Progenitor cell of endocrine pancreas (in vitro differentiated cells): ENCODE results near the gene RRP36. TPM values are rescaled to one million over a fixed set of nuclear protein-coding genes. Genes with fewer than 3 reads are reported as not detected.

Experiments used
- DNase-seq: peaks from one replicate; pipeline ENCODE4 v3.0.0; 2021; ENCODE audit warnings: low spot score; ENCODE audit not compliant: unreplicated experiment
- H3K27ac Mint-ChIP-seq: 2 replicates; pipeline ENCODE4 v1.8.0; 2021; ENCODE audit warnings: mild to moderate bottlenecking, moderate library complexity, mixed read lengths
- H3K27me3 Mint-ChIP-seq: 2 replicates; pipeline ENCODE4 v1.8.0; 2021; ENCODE audit warnings: mixed read lengths
- H3K36me3 Mint-ChIP-seq: 2 replicates; pipeline ENCODE4 v1.8.0; 2022; ENCODE audit warnings: mixed read lengths; ENCODE audit not compliant: insufficient read depth
- H3K4me1 Mint-ChIP-seq: 2 replicates; pipeline ENCODE4 v1.8.0; 2021; ENCODE audit warnings: low read depth, mixed read lengths
- H3K4me3 Mint-ChIP-seq: 2 replicates; pipeline ENCODE4 v1.8.0; 2021; ENCODE audit warnings: low read depth, mild to moderate bottlenecking, moderate library complexity, mixed read lengths
- H3K9me3 Mint-ChIP-seq: 2 replicates; pipeline ENCODE4 v1.8.0; 2021; ENCODE audit warnings: low read depth, mixed read lengths
- CTCF ChIP-seq: fragments of 200-600 bp; sonication (generic); IDR thresholded peaks from one replicate; pipeline ENCODE4 v1.5.0; 2021; ENCODE audit warnings: antibody characterized with exemption, mild to moderate bottlenecking; ENCODE audit not compliant: unreplicated experiment
- total RNA-seq: library from RNA; stranded (reverse); gene quantifications from 2 replicates; pipeline ENCODE4 v1.2.1, GENCODE V29; 2021

Gene RRP36
- total RNA-seq, 1 donor from 2014 or later, result 62.4 TPM

DNA sequence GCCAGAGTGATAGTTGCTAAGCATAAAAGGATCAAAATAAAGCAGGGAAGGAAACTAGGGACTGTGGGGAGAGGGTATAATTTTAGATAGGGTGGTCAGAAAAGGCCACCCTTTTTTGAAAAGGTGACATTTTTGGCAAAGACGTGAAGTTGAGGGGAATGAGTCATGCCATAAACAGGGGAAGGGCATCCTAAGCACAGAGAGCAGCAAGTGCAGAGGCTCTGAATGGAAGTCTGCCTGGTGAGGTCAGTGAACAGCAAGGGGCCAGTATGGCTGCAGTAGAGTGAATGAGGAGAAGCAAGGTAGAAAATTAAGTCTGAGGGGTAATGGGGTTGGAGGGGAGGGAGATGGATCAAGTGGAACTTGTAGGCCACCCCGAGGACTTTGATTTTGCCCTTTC, 40.4 kb downstream of the RRP36 start:
- no peak overlapping the region for H3K27ac Mint-ChIP-seq
- H3K9me3 Mint-ChIP-seq, result no peaks in the 10 kb centered on the region

GRCh38 chr6:43062818-43063217, 41.4 kb downstream of the RRP36 start:
- no peak for TF ChIP-seq CTCF
- Mint-ChIP-seq H3K4me3 (no peak overlapping the region), H3K27me3 (no peaks in the 10 kb centered on the region), H3K4me1 (peaks cover 24% of the 10 kb centered on the region), H3K27ac (no peak overlapping the region), H3K36me3 (peaks cover 10% of the 10 kb centered on the region), H3K9me3 (no peaks in the 10 kb centered on the region)
- no peak for DNase-seq

More for the DNA sequence above, 40.4 kb downstream of the RRP36 start:
- no peak for DNase-seq
- peaks cover 24% of the 10 kb centered on the region for H3K4me1 Mint-ChIP-seq
- no peaks in the 10 kb centered on the region for H3K27me3 Mint-ChIP-seq
- peaks cover 10% of the 10 kb centered on the region for H3K36me3 Mint-ChIP-seq
- TF ChIP-seq CTCF, result no peak
- H3K4me3 Mint-ChIP-seq, result no peak overlapping the region

DNA sequence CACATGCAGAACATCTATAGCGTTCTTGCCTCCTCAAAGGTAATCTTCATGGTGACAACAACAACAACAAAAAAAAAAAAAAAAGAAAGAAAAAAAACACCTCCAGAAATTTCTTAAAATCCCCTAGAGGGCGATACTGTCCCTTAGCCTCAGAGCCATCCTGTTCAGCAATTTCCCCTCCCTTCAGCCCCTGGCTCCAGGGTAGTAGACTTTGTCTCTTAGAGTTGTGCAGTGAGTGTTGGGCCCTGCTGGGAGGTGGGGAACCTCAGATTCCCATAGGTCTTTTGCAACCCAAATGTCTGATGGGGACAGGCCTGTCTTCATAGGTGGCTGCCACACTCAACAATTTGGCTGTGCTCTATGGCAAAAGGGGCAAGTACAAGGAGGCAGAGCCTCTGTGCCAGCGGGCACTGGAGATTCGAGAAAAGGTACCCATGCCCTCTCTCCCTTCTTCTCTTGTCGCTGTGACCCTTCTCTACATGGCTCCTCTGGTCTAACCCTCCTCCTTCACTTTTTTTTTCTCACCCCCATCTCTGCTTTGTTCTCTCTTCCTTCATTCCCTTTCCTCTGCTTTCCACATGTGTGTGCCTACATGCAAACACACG, 48.7 kb downstream of the RRP36 start:
- Mint-ChIP-seq H3K27me3 (no peaks in the 10 kb centered on the region), H3K36me3 (peaks cover 9% of the 10 kb centered on the region), H3K27ac (peak overlapping the region; percentile 33), H3K4me3 (no peak overlapping the region), H3K9me3 (no peaks in the 10 kb centered on the region), H3K4me1 (no peaks in the 10 kb centered on the region)
- TF ChIP-seq CTCF, result peak; percentile 64
- no peak for DNase-seq

DNA sequence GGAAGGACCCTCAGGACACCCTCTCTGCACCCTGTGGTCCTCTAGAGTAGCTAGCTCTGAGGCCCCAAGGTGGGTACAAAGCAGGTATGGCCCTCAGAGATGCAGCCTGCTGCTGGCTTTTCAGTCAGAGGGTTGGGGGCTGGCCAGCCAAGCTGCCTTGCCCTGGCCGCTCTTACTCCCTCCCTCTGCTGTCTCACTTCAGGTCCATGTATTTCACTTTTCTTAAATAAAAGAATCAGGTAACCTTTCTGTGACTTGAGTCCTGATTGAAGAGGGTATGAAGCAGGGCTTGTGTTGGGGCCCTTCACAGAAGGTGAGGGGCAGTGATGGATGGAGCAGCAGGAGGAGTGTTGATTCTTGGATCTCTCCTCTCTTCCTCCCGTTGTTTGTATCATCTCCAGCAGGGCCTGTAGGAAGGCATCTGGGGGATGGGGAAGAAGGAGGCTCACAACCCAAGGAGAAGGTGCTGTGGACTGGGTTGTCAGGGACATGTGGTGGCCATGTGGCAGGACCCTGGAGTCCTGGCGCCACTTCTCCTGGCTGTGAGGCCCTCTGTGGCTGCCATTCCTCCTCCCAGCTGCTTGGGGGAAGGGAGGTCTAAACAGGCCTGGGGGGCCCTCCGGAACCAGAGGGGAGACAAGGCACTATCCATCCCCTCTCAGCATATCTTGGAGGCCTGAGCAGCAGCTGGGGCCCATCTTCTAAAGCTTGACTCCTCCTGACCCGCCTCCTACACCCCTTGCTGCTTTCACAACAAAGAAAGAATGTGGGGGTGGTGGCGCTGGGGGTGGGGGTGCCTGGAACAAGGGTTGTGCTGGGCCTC, 53.6 kb downstream of the RRP36 start:
- DNase-seq, result no peak
- H3K4me1 Mint-ChIP-seq, result peaks cover 15% of the 10 kb centered on the region

More for the DNA sequence above, 53.6 kb downstream of the RRP36 start:
- peak overlapping the region; percentile 35 for H3K4me3 Mint-ChIP-seq
- H3K9me3 Mint-ChIP-seq, result no peaks in the 10 kb centered on the region
- no peak overlapping the region for H3K27ac Mint-ChIP-seq
- no peak for TF ChIP-seq CTCF
- H3K36me3 Mint-ChIP-seq, result peaks cover 5% of the 10 kb centered on the region
- no peaks in the 10 kb centered on the region for H3K27me3 Mint-ChIP-seq
